Stimulated activated naive B cell treated with anti-CD40 and anti-IgM and Interleukin-4, amounts not matched to agents 10 μg/mL and 1 μg/mL and 100 μg/mL, for 72 hours (primary cell): ENCODE results near the gene DUSP10.
A peak's percentile ranks its signal among the peaks of the same experiment; 100 is the strongest.

Experiments
- ATAC-seq, 2 donors: fragments of 150-1000 bp; cut with Tn5 transposase; replicated peaks; 2 replicates each; pipeline ENCODE4 v1.10.0; 2021; ENCODE audit warnings: moderate library complexity in 1 of 2
- DNase-seq: peaks from one replicate; pipeline ENCODE4 v3.0.0; 2021
- H3K27ac Mint-ChIP-seq: one replicate; pipeline ENCODE4 v1.8.0; 2022; ENCODE audit warnings: mild to moderate bottlenecking, mixed read lengths
- H3K27me3 Mint-ChIP-seq, 2 donors: one replicate each; pipeline ENCODE4 v1.8.0; 2022; ENCODE audit warnings: mixed read lengths in 2 of 2
- H3K36me3 Mint-ChIP-seq, 2 donors: one replicate each; pipeline ENCODE4 v1.8.0; 2022; ENCODE audit warnings: mixed read lengths in 2 of 2, mild to moderate bottlenecking in 1 of 2
- H3K4me1 Mint-ChIP-seq, 2 donors: one replicate each; pipeline ENCODE4 v1.8.0; 2022; ENCODE audit warnings: mixed read lengths in 2 of 2, mild to moderate bottlenecking in 1 of 2
- H3K4me3 Mint-ChIP-seq, 2 donors: one replicate each; pipeline ENCODE4 v1.8.0; 2022; ENCODE audit warnings: mild to moderate bottlenecking in 2 of 2, mixed read lengths in 2 of 2, moderate library complexity in 1 of 2
- H3K9me3 Mint-ChIP-seq, 2 donors: one replicate each; pipeline ENCODE4 v1.8.0; 2022; ENCODE audit warnings: mixed read lengths in 2 of 2, mild to moderate bottlenecking in 1 of 2

The DUSP10 gene

DNA sequence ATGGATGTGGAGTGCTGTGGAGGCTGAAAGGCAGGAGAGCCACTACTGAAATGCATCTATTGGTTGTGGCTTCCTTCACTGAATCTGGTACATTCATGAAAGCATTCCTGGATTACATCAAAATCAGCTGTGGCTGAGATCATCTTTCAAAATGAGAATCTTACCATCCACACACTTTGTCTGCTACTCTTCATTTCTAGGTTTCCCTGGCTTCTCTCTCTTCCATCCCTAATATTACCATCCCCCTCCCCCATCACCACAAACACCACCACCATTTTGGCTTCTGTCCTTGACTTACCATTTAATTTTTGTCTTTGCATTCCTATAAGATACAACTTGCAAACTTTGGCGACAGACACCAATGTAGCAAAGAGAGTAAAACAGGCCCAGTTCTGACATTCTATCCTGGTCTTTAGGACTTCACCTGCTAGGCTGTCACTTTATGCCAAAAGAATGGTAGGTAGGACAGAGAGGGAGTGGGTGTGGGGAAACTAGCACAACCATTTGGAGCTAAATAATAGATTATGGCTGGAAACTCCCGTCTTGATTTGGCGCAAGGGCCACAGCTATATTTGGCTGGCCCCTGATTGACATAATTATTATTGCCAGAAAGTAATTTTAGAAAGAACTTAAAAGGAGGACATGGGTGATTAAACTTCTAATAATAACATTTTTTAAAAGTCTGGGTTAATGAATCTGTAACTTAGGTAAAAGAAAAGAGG, 15.1 kb upstream of the DUSP10 start:
- DNase-seq (no peak), ATAC-seq (no peak)
- Mint-ChIP-seq H3K9me3 (peaks cover 4 to 10% of the 10 kb centered on the region in 2 donors), H3K27me3 (no peaks in the 10 kb centered on the region), H3K4me3 (peak overlapping the region; percentile 3 to 26), H3K27ac (peak overlapping the region; percentile 81), H3K36me3 (peaks cover 12 to 19% of the 10 kb centered on the region in 2 donors), H3K4me1 (peaks cover 43 to 74% of the 10 kb centered on the region in 2 donors)

DNA sequence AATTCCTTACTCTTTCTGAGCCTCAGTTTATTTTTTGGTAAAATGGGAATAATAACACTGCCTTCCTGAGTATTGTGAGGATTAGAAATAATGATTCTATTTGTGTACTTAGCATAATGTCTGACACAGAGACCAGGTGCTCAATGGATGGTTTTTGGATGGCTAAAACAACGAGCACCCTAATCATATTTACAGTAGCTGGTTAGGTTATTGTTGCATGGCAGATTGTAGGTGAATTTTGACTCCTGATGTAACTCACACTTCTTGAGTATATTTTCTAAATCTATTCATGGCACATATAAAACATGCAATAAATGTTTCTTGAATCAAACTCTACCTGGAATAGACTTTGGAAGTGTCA, 11.9 kb upstream of the DUSP10 start:
- peak; percentile 46 to 54 for ATAC-seq

DNA sequence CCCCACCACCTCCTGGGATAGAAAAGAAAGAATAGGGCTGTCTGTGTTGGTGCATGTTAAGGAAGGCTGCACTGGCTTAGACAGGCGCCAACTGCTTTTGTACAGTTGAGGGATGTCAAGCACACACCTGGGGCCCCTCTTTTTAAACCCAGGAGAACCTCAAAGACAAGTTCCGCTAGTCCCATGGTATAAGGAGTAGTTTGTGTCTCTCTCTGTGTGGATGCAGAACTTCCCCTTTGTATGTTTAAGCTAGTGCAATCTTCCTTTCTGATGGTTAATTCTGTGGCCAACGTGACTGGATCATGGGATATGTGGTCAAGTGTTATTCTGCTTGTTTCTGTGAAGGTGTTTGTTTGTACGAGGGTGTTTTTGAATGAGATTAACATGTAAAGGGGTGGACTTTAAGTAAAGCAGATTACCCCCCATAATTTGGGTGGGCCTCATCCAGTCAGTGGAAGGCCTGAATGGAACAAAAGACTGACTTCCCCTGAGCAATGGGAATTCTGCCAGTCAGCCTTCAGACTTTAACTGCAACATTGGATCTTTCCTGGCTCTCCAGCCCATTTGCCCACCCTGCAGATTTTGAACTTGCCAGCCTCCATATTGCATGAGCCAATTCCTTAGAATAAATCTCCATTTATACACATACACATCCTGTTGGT, 9.5 kb upstream of the DUSP10 start:
- Mint-ChIP-seq H3K36me3 (peaks cover 14 to 24% of the 10 kb centered on the region in 2 donors), H3K27ac (peak overlapping the region; percentile 77), H3K27me3 (no peaks in the 10 kb centered on the region), H3K4me1 (peaks cover 42 to 66% of the 10 kb centered on the region in 2 donors), H3K4me3 (no peak overlapping the region), H3K9me3 (peaks cover 4 to 9% of the 10 kb centered on the region in 2 donors)
- ATAC-seq (no peak), DNase-seq (no peak)

More for the DNA sequence above, 11.9 kb upstream of the DUSP10 start:
- no peaks in the 10 kb centered on the region for H3K27me3 Mint-ChIP-seq
- H3K9me3 Mint-ChIP-seq, result peaks cover 4 to 11% of the 10 kb centered on the region in 2 donors
- H3K27ac Mint-ChIP-seq, result peak overlapping the region; percentile 95
- peak overlapping the region; percentile 60 for H3K4me3 Mint-ChIP-seq
- no peak for DNase-seq
- H3K36me3 Mint-ChIP-seq, result peaks cover 13 to 24% of the 10 kb centered on the region in 2 donors
- H3K4me1 Mint-ChIP-seq, result peaks cover 48 to 64% of the 10 kb centered on the region in 2 donors

DNA sequence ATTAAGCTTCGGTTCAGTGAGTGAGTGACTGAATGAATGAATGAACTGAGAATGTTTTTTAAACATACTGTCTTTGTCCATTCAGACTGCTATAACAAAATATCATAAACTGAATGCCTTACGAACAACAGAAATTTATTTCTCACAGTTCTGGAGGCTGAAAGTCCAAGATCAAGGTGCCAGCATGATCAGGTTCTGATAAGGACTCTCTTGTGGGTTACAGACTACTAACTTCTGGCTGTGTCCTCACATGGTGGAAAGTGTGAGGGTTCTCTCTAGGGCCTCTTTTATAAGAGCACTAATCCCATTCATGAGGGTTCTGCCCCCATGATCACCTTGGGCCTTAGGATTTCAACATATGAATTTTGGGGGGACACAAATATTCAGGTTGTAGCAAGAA, 7.1 kb upstream of the DUSP10 start:
- no peak overlapping the region for H3K4me3 Mint-ChIP-seq
- peaks cover 7 to 20% of the 10 kb centered on the region in 2 donors for H3K36me3 Mint-ChIP-seq
- no peak overlapping the region for H3K27ac Mint-ChIP-seq
- no peak for ATAC-seq
- peaks cover 0 to 6% of the 10 kb centered on the region in 2 donors for H3K9me3 Mint-ChIP-seq
- DNase-seq, result no peak
- peaks cover 36 to 56% of the 10 kb centered on the region in 2 donors for H3K4me1 Mint-ChIP-seq
- no peaks in the 10 kb centered on the region for H3K27me3 Mint-ChIP-seq

DNA sequence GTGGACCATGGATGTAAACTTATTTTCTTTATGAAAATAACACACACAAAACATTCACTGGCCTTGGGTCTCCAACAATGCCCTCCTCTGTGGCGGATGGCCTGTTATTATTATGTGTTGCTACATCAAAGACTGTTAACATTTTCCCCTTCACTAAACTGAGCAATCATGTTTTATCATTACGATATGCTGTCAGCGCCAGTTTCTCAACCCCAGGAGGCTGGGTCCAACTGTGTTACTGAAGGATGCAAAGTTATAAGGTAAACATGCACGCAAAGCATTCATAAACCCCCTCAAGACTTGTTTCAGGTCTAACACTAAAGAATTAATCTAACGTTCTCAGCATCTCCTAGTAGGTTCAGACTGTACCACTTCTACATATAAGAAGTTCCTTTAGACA, 6.0 kb upstream of the DUSP10 start:
- Mint-ChIP-seq H3K4me3 (no peak overlapping the region), H3K4me1 (peaks cover 36 to 54% of the 10 kb centered on the region in 2 donors), H3K27me3 (no peaks in the 10 kb centered on the region), H3K36me3 (peaks cover 3 to 22% of the 10 kb centered on the region in 2 donors), H3K9me3 (peaks cover 0 to 4% of the 10 kb centered on the region in 2 donors), H3K27ac (peak overlapping the region; percentile 68)
- ATAC-seq (no peak), DNase-seq (no peak)

DNA sequence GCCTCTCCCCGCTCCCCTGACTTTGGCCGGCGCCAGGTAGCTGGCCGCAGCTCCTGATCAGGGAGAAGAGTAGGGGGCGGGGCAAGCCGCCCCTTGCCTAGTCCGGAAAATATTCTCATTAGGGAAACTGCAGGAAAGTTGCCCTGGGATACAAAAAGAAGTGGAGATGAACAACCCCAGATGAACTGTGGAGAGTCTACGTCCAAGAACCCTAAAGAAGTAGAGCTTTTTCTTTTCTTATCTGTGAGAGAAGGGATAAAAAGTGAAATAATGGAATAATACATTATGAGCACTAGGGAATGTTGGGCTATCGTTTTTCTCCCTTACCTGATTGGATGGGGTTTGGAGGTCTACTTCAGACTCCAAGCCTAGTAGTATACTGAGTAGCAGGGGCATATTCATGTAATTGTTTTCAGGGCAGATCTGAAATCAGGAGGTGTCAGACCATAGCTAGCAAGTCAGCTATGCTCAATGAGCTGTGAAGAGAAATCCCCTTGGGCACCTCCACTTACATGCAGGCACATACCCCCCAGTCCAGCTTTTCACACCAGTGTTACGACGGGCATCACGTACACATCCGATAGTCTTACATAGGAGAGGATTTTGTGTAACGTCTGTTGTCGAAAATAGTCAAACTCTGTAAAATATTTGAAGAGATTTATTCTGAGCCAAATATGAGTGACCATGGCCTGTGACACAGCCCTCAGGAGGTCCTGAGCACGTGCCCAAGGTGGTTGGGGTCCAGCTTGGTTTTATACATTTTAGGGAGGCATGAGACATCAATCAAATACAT, 1.7 kb upstream of the DUSP10 start:
- DNase-seq, result peak; percentile 51

DNA sequence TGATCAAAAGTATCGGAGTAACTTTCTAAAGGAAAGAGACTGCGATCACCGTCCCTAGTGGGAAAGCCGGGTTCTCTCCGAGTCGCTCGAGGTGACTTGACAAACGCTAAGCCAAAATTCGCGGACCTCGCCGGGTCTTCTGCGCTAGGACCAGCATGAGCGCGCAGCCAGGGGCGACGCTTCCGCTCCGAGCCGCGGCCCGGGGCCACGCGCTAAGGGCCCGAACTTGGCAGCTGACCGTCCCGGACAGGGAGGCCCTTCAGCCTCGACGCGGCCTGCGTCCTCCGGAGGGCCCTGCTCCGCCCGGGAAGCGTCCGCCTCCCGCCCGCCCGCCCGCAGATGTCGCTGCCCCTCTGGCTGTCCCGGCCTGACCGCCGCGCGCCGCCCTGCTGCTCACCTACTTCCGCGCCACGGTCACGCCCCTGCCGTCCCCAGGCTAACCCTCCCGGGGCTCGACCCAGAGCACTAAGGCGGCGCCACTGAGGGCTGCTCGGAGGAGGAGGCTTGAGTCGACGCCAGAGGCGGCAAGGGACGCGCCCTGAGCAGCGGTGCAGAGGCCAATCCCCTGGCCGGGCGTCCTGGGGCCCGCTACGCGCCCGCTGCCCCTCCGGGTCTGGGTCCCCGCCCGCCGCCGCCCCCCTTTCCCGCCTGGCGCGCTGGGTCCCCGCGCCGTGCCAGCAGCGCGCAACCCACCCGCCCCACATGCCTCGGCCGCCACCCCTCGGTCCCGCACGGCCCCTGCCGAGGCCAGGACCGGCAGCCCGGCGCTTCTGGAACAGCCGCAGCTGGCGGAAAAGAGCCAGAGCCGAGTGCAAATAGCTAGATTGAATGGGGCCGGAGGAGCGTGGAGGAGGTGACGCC, 896 bp upstream of the DUSP10 start:
- H3K9me3 Mint-ChIP-seq, result peaks cover 0 to 3% of the 10 kb centered on the region in 2 donors
- H3K36me3 Mint-ChIP-seq, result peaks cover 19 to 31% of the 10 kb centered on the region in 2 donors
- H3K27ac Mint-ChIP-seq, result peak overlapping the region; percentile 98
- H3K27me3 Mint-ChIP-seq, result no peaks in the 10 kb centered on the region
- ATAC-seq (peak; percentile 66 to 69), DNase-seq (peak; percentile 88)
- peak overlapping the region in 1 of 2 donors; percentile 89 for H3K4me3 Mint-ChIP-seq
- peaks cover 32 to 35% of the 10 kb centered on the region in 2 donors for H3K4me1 Mint-ChIP-seq

More for the DNA sequence above, 1.7 kb upstream of the DUSP10 start:
- peaks cover 11 to 24% of the 10 kb centered on the region in 2 donors for H3K36me3 Mint-ChIP-seq
- H3K27ac Mint-ChIP-seq, result peak overlapping the region; percentile 98
- peaks cover 0 to 3% of the 10 kb centered on the region in 2 donors for H3K9me3 Mint-ChIP-seq
- H3K27me3 Mint-ChIP-seq, result no peaks in the 10 kb centered on the region
- H3K4me1 Mint-ChIP-seq, result peaks cover 25 to 38% of the 10 kb centered on the region in 2 donors
- peak overlapping the region in 1 of 2 donors; percentile 89 for H3K4me3 Mint-ChIP-seq
- ATAC-seq, result peak in 1 of 2 donors; percentile 24

DNA sequence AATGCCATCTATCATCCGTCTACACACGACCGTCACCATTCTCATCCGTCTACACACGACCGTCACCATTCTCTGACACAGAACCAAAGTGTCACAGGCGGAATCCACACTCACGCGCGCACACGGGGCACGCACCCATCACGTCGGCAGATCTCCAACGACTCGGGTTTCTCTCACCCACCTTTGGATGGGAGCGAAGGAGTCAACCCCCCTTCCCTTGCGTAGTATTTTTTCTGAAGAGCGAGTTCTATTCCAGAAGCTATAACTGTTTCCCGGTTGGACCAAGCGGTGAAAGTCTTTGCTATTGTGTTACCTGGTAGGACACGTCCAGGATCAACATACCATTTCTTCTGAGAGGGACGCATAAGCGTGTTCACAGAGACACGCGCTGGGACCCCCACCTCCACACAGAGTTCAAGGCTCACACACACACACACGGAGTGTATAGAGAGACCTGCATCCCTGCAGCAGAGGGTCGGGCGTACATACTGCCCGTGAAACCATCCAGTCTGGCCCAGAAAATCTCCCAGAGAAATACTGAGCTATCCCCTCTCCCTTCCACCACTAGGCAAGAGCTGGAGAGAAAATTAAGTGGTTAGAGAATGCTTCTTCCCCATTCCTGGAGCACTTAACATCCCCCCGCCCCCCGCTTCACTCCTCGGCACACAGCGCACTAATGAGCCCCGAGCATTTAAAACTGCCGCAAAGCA, 741 bp downstream of the DUSP10 start:
- Mint-ChIP-seq H3K4me3 (no peak overlapping the region), H3K4me1 (peaks cover 32 to 38% of the 10 kb centered on the region in 2 donors), H3K27me3 (no peaks in the 10 kb centered on the region), H3K9me3 (peaks cover 0 to 2% of the 10 kb centered on the region in 2 donors), H3K36me3 (peaks cover 34 to 42% of the 10 kb centered on the region in 2 donors), H3K27ac (no peak overlapping the region)
- no peak for DNase-seq
- no peak for ATAC-seq

DNA sequence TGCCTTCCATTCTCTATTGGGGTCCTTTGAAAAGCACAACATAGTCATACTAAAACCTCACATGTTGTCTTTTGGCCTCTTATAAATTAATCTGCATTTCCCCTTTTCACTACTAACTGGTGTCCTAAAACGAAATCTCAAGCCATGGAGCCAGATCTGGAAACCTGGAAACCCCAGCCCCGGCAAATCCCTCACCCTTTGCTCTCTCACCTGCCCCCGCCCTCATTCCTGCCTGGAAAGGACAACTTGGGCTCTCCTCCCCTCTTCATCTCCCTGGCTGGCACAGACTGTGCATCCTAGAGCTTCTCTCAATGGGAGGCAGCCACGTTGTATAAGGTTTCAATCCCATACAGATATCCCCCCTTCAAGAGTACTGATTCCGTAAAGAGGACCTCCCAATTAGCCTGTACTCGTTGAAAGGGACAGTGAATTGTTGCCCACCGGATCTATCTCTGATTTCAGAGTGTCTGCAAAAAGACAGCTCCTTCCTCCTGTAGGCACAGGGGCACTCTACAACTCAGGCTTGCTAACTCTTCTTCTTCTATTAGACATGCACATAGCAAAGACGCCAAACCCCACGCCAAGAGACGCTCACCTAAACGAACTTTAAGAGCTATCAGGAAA, 1.4 kb downstream of the DUSP10 start:
- peaks cover 33 to 40% of the 10 kb centered on the region in 2 donors for H3K4me1 Mint-ChIP-seq
- no peaks in the 10 kb centered on the region for H3K27me3 Mint-ChIP-seq
- H3K27ac Mint-ChIP-seq, result no peak overlapping the region
- no peak overlapping the region for H3K4me3 Mint-ChIP-seq
- no peak for DNase-seq
- ATAC-seq, result no peak
- H3K36me3 Mint-ChIP-seq, result peaks cover 40 to 44% of the 10 kb centered on the region in 2 donors
- H3K9me3 Mint-ChIP-seq, result no peaks in the 10 kb centered on the region

DNA sequence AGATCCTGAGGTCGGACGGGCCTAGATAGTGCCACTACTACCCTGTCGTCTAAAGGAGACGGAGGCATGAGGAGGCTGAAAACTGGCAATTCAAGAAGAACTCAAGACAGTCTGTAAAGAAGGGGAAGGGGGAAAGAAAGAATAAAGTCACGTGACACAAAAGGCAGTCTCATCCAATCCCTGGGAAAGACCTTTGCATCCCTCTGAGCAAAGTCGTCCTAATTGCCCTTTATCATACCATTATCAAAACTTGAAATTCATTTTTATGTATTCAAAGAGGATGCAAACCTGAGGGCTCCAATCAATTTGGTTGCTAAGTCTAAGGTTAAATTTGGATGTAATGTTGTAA, 2.2 kb downstream of the DUSP10 start:
- Mint-ChIP-seq H3K27ac (no peak overlapping the region), H3K36me3 (peaks cover 42 to 49% of the 10 kb centered on the region in 2 donors), H3K4me3 (peak overlapping the region in 1 of 2 donors; percentile 66), H3K4me1 (peaks cover 36 to 43% of the 10 kb centered on the region in 2 donors), H3K27me3 (no peaks in the 10 kb centered on the region), H3K9me3 (no peaks in the 10 kb centered on the region)
- ATAC-seq (no peak), DNase-seq (no peak)

DNA sequence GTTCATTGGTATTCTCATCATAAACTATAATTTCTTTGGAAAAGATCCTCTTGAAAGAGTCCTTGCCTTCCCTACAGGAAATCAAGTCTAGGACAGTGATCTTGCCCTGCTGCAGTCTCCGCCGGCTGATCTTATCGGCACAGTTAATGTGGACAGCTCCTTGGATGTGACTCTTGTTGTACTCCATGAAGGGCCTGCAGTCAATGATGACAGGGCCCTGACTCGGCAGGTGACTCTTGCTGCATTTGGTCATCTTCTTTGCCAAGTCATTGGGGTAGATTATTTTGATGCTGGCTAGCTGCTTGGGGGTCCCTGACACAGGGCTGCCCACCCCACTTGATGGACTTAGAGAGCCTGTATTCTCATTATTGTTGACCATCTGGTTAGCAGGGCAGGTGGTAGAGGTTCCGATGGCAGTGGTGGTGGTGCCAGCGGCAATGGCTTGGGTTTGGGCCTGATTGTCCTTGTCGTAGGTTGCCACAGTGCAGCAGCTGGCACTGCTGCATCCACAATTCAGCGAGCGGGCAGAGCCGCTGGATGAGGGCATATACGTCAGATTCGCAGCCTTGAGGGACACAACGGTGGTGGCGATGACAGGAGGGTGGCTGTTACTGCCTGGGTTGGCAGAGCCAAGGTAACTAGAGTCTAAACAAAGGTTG, 2.7 kb downstream of the DUSP10 start:
- H3K9me3 Mint-ChIP-seq, result no peaks in the 10 kb centered on the region
- no peak for ATAC-seq
- H3K27ac Mint-ChIP-seq, result no peak overlapping the region
- peak overlapping the region in 1 of 2 donors; percentile 66 for H3K4me3 Mint-ChIP-seq
- no peaks in the 10 kb centered on the region for H3K27me3 Mint-ChIP-seq
- DNase-seq, result no peak
- H3K36me3 Mint-ChIP-seq, result peaks cover 47 to 54% of the 10 kb centered on the region in 2 donors
- peaks cover 35 to 45% of the 10 kb centered on the region in 2 donors for H3K4me1 Mint-ChIP-seq

DNA sequence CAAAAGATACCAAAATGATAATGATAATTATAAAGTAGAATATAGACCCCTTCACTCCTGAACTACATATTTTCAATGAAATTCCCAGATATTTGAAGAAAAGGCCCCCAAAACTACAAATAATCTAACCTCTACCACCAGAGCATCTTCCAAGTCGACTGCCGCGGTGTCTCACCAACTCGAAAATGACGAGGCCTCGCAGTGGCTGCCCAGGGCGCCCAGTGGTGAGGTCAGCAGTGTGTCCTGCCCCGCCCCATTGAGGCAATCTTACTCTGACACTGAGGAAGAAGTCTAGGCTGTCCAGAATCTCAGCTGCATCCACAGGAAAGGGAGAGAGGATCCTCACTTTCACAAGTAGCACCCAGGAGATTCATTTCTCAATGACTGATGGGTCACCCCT, 5.2 kb downstream of the DUSP10 start:
- Mint-ChIP-seq H3K36me3 (peaks cover 63 to 69% of the 10 kb centered on the region in 2 donors), H3K9me3 (no peaks in the 10 kb centered on the region), H3K27me3 (no peaks in the 10 kb centered on the region), H3K4me3 (no peak overlapping the region), H3K4me1 (peaks cover 37 to 49% of the 10 kb centered on the region in 2 donors), H3K27ac (no peak overlapping the region)
- no peak for ATAC-seq
- DNase-seq, result no peak
